ENCODE results near the gene ASS1. TPM values are rescaled to one million over a fixed set of nuclear protein-coding genes. Genes with fewer than 3 reads are reported as not detected.
A peak's percentile ranks its signal among the peaks of the same experiment; 100 is the strongest.

Gene ASS1
- total and polyA plus RNA-seq, 2 of the 13 experiments (the other 11 are each of a cell fraction or from before 2014, with no cell fraction given) = 77.6 to 122 TPM

- TF ChIP-seq POGK (CRISPR knock-in tag; conservative IDR thresholded peaks at IDR 0.05) = peak; percentile 85; the same call in 1 of the 2 replicates
- TF ChIP-seq ZNF354B (CRISPR knock-in tag; IDR thresholded peaks at IDR 0.05) = peak; percentile 61; the same call in 1 of the 2 replicates
- TF ChIP-seq ZNF850 (CRISPR knock-in tag; conservative IDR thresholded peaks at IDR 0.05) = no peak
- TF ChIP-seq CREB3 (CRISPR knock-in tag; IDR thresholded peaks at IDR 0.05) = peak; percentile 94
- no peak for TF ChIP-seq CBX1 (IDR thresholded peaks at IDR 0.05; ENCODE audit: low read depth)
- TF ChIP-seq ZNF770 (CRISPR knock-in tag; IDR thresholded peaks at IDR 0.05) = peak; percentile 87
- TF ChIP-seq HMGXB4 (CRISPR knock-in tag; IDR thresholded peaks at IDR 0.05; ENCODE audit: borderline replicate concordance in 1 of 2, low read depth in 1 of 2) = peak in 1 of 2 experiments; percentile 73; a peak in 1 of 4 replicates
- no peak for TF ChIP-seq ZNF713 (CRISPR knock-in tag; IDR thresholded peaks at IDR 0.05)
- TF ChIP-seq ZNF224 (CRISPR knock-in tag; IDR thresholded peaks at IDR 0.05) = no peak
- no peak for TF ChIP-seq IKZF1 (IDR thresholded peaks at IDR 0.05)
- TF ChIP-seq TCF7 (IDR thresholded peaks at IDR 0.05; ENCODE audit: low read depth) = no peak
- TF ChIP-seq RXRB (CRISPR knock-in tag; IDR thresholded peaks at IDR 0.05; ENCODE audit: borderline replicate concordance) = peak; percentile 87
- TF ChIP-seq ETV6 (CRISPR knock-in tag; conservative IDR thresholded peaks at IDR 0.05) = no peak; the same call in 1 of the 2 replicates
- TF ChIP-seq RFX3 (CRISPR knock-in tag; IDR thresholded peaks at IDR 0.05) = peak; percentile 79
- TF ChIP-seq SMARCE1 (IDR thresholded peaks at IDR 0.05; ENCODE audit: borderline replicate concordance) = no peak
- TF ChIP-seq TSC22D2 (CRISPR knock-in tag; IDR thresholded peaks at IDR 0.05; ENCODE audit: borderline replicate concordance) = peak; percentile 84
Measured at GRCh38 chr9:130450344-130451003, 5.7 kb downstream of the ASS1 start (continued).

All from HepG2 (cell line).